Memory B cell (primary cell): ENCODE data around the gene PTMA.
"Not testable (repeated sequence)": the region's sequence is repeated elsewhere in the genome, so short reads cannot be mapped to it uniquely, and the experiment has no call there.

Source experiments
- ATAC-seq: fragments of 150-1000 bp; cut with Tn5 transposase; 2 replicates; pipeline ENCODE4 v1.10.0; 2021; ENCODE audit warnings: low read depth, mild to moderate bottlenecking, moderate library complexity
- DNase-seq, 2 donors: peaks; one replicate each; pipeline ENCODE4 v3.0.0; 2022; ENCODE audit warnings: low spot score in 2 of 2
- H3K27ac Mint-ChIP-seq: one replicate; pipeline ENCODE4 v1.8.0; 2022; ENCODE audit warnings: mild to moderate bottlenecking, moderate library complexity, mixed read lengths
- H3K27me3 Mint-ChIP-seq: one replicate; pipeline ENCODE4 v1.8.0; 2022; ENCODE audit warnings: mixed read lengths
- H3K36me3 Mint-ChIP-seq: one replicate; pipeline ENCODE4 v1.8.0; 2022; ENCODE audit warnings: mild to moderate bottlenecking, mixed read lengths
- H3K4me1 Mint-ChIP-seq: one replicate; pipeline ENCODE4 v1.8.0; 2022; ENCODE audit warnings: mixed read lengths
- H3K4me3 Mint-ChIP-seq: one replicate; pipeline ENCODE4 v1.8.0; 2022; ENCODE audit warnings: mild to moderate bottlenecking, moderate library complexity, mixed read lengths
- H3K9me3 Mint-ChIP-seq: one replicate; pipeline ENCODE4 v1.8.0; 2022; ENCODE audit warnings: mixed read lengths

Gene PTMA

GRCh38 chr2:231699006-231699405 lies 9.3 kb upstream of the PTMA start:
- no peaks in the 10 kb centered on the region for H3K9me3 Mint-ChIP-seq
- H3K4me3 Mint-ChIP-seq = no peak overlapping the region
- no peaks in the 10 kb centered on the region for H3K27me3 Mint-ChIP-seq
- no peaks in the 10 kb centered on the region for H3K36me3 Mint-ChIP-seq
- DNase-seq (no peak), ATAC-seq (no peak)
- no peak overlapping the region for H3K27ac Mint-ChIP-seq
- peaks cover 4% of the 10 kb centered on the region for H3K4me1 Mint-ChIP-seq

GRCh38 chr2:231701456-231702373 lies 6.6 kb upstream of the PTMA start:
- no peak for ATAC-seq
- Mint-ChIP-seq H3K9me3 (no peaks in the 10 kb centered on the region), H3K27ac (no peak overlapping the region), H3K36me3 (peaks cover 2% of the 10 kb centered on the region), H3K4me3 (no peak overlapping the region), H3K27me3 (no peaks in the 10 kb centered on the region), H3K4me1 (peaks cover 13% of the 10 kb centered on the region)
- no peak for DNase-seq

GRCh38 chr2:231704017-231704416 lies 4.3 kb upstream of the PTMA start:
- ATAC-seq (no peak), DNase-seq (no peak)
- no peak overlapping the region for H3K27ac Mint-ChIP-seq
- H3K27me3 Mint-ChIP-seq = no peaks in the 10 kb centered on the region
- peaks cover 13% of the 10 kb centered on the region for H3K4me1 Mint-ChIP-seq
- peak overlapping the region; percentile 14 for H3K4me3 Mint-ChIP-seq
- H3K36me3 Mint-ChIP-seq = peaks cover 2% of the 10 kb centered on the region
- no peaks in the 10 kb centered on the region for H3K9me3 Mint-ChIP-seq

- Mint-ChIP-seq H3K9me3 (no peaks in the 10 kb centered on the region), H3K4me3 (peak overlapping the region; percentile 94), H3K36me3 (peaks cover 11% of the 10 kb centered on the region), H3K27me3 (no peaks in the 10 kb centered on the region), H3K4me1 (peaks cover 15% of the 10 kb centered on the region), H3K27ac (peak overlapping the region; percentile 100)
- ATAC-seq (peak; percentile 41), DNase-seq (peak; percentile 97 to 98)
Observed at GRCh38 chr2:231706731-231707624, 1.3 kb upstream of the PTMA start.

GRCh38 chr2:231707625-231707926 lies 749 bp upstream of the PTMA start:
- peaks cover 17% of the 10 kb centered on the region for H3K36me3 Mint-ChIP-seq
- no peak for ATAC-seq
- H3K27ac Mint-ChIP-seq = peak overlapping the region; percentile 100
- H3K9me3 Mint-ChIP-seq = no peaks in the 10 kb centered on the region
- peak; percentile 68 to 81 for DNase-seq
- peaks cover 21% of the 10 kb centered on the region for H3K4me1 Mint-ChIP-seq
- peak overlapping the region; percentile 94 for H3K4me3 Mint-ChIP-seq
- H3K27me3 Mint-ChIP-seq = no peaks in the 10 kb centered on the region

GRCh38 chr2:231708773-231709635 lies 679 bp downstream of the PTMA start:
- peaks cover 30% of the 10 kb centered on the region for H3K4me1 Mint-ChIP-seq
- peaks cover 25% of the 10 kb centered on the region for H3K36me3 Mint-ChIP-seq
- peak overlapping the region; percentile 100 for H3K27ac Mint-ChIP-seq
- peak overlapping the region; percentile 92 for H3K4me3 Mint-ChIP-seq
- ATAC-seq (no peak), DNase-seq (peak; percentile 56 to 60)
- no peaks in the 10 kb centered on the region for H3K27me3 Mint-ChIP-seq
- no peaks in the 10 kb centered on the region for H3K9me3 Mint-ChIP-seq

GRCh38 chr2:231709636-231709980 lies 1.3 kb downstream of the PTMA start:
- H3K27ac Mint-ChIP-seq = peak overlapping the region; percentile 100
- H3K4me1 Mint-ChIP-seq = peaks cover 34% of the 10 kb centered on the region
- ATAC-seq = no peak
- H3K36me3 Mint-ChIP-seq = peaks cover 23% of the 10 kb centered on the region
- no peaks in the 10 kb centered on the region for H3K27me3 Mint-ChIP-seq
- DNase-seq = no peak
- peak overlapping the region; percentile 92 for H3K4me3 Mint-ChIP-seq
- no peaks in the 10 kb centered on the region for H3K9me3 Mint-ChIP-seq

GRCh38 chr2:231709981-231710798 lies 1.9 kb downstream of the PTMA start:
- H3K27ac Mint-ChIP-seq = peak overlapping the region; percentile 100
- no peaks in the 10 kb centered on the region for H3K9me3 Mint-ChIP-seq
- H3K4me1 Mint-ChIP-seq = peaks cover 36% of the 10 kb centered on the region
- peak; percentile 30 for ATAC-seq
- peak overlapping the region; percentile 92 for H3K4me3 Mint-ChIP-seq
- H3K27me3 Mint-ChIP-seq = no peaks in the 10 kb centered on the region
- DNase-seq = peak; percentile 96 to 99
- H3K36me3 Mint-ChIP-seq = peaks cover 24% of the 10 kb centered on the region

GRCh38 chr2:231710799-231711676 lies 2.7 kb downstream of the PTMA start:
- Mint-ChIP-seq H3K36me3 (peaks cover 24% of the 10 kb centered on the region), H3K4me3 (peak overlapping the region; percentile 84), H3K27ac (peak overlapping the region; percentile 100), H3K4me1 (peaks cover 41% of the 10 kb centered on the region), H3K9me3 (no peaks in the 10 kb centered on the region), H3K27me3 (no peaks in the 10 kb centered on the region)
- no peak for DNase-seq
- no peak for ATAC-seq

- H3K9me3 Mint-ChIP-seq = no peaks in the 10 kb centered on the region
Observed at GRCh38 chr2:231711677-231712450, 3.5 kb downstream of the PTMA start.

GRCh38 chr2:231712451-231713021 lies 4.2 kb downstream of the PTMA start:
- DNase-seq = peak; percentile 63 to 69
- H3K4me1 Mint-ChIP-seq = peaks cover 43% of the 10 kb centered on the region
- not testable (repeated sequence) for H3K9me3 Mint-ChIP-seq

More at GRCh38 chr2:231711677-231712450, 3.5 kb downstream of the PTMA start:
- no peaks in the 10 kb centered on the region for H3K27me3 Mint-ChIP-seq
- peak overlapping the region; percentile 84 for H3K4me3 Mint-ChIP-seq
- H3K36me3 Mint-ChIP-seq = peaks cover 24% of the 10 kb centered on the region
- H3K4me1 Mint-ChIP-seq = peaks cover 39% of the 10 kb centered on the region
- H3K27ac Mint-ChIP-seq = peak overlapping the region; percentile 100
- peak; percentile 30 to 44 for DNase-seq
- ATAC-seq = no peak

More at GRCh38 chr2:231712451-231713021, 4.2 kb downstream of the PTMA start:
- peak overlapping the region; percentile 100 for H3K27ac Mint-ChIP-seq
- peak overlapping the region; percentile 84 for H3K4me3 Mint-ChIP-seq
- peak; percentile 12 for ATAC-seq
- peaks cover 24% of the 10 kb centered on the region for H3K36me3 Mint-ChIP-seq
- not testable (repeated sequence) for H3K27me3 Mint-ChIP-seq
